Right lobe of liver (tissue), 4 donors: Measurements from ENCODE around the gene HRH2.

ENCODE experiments used
- POLR2A ChIP-seq: fragments of 450-650 bp; IDR thresholded peaks from one replicate; pipeline ENCODE4 v1.6.1; 2017; ENCODE audit warnings: antibody characterized with exemption, mild to moderate bottlenecking
- TF ChIP-seq, protein P1 (sequence below), 4 donors: fragments of 200-600 bp in 3 of 4; fragments of 450-650 bp in 1 of 4; IDR thresholded peaks; one replicate each; pipeline versions ENCODE4 v1.5.1 to v1.8.0; 2016 to 2022; ENCODE audit warnings: antibody characterized with exemption in 4 of 4, mild to moderate bottlenecking in 2 of 4
- donor health status: DM: no; HTN: no; CAD: no.
- donor health status: DM: no; HTN: no; CAD: no.
- donor health status: DM: no; HTN: yes; CAD: no.

DNA sequence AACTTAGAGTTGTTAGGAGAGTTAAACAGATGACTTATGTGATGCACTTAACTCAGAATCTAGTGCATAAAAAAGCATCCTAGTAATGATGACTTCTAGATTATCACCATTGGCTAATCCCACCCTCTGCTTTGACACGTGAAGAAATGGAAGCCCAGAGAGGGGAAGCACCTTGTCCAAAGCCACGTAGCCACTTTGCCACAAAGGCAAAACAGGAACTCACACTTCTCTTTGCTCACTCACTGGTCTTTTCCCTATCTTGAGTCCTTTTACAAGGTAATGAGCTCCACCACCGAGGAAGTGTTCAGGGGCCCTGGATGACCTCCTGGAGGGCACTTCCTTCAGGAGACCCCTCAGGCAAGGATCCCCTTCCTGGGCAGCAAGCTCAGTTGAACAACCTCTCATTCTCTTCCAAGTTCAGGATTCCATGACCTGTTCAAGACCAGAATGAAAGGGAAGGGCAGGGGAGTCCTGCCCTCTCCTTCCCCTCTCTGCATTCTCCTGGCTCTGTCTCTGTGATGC is 89.7 kb downstream of the HRH2 start:
- TF ChIP-seq, protein P1, sequence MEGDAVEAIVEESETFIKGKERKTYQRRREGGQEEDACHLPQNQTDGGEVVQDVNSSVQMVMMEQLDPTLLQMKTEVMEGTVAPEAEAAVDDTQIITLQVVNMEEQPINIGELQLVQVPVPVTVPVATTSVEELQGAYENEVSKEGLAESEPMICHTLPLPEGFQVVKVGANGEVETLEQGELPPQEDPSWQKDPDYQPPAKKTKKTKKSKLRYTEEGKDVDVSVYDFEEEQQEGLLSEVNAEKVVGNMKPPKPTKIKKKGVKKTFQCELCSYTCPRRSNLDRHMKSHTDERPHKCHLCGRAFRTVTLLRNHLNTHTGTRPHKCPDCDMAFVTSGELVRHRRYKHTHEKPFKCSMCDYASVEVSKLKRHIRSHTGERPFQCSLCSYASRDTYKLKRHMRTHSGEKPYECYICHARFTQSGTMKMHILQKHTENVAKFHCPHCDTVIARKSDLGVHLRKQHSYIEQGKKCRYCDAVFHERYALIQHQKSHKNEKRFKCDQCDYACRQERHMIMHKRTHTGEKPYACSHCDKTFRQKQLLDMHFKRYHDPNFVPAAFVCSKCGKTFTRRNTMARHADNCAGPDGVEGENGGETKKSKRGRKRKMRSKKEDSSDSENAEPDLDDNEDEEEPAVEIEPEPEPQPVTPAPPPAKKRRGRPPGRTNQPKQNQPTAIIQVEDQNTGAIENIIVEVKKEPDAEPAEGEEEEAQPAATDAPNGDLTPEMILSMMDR (IDR thresholded peaks at IDR 0.05), result no peak
- no peak for TF ChIP-seq POLR2A
